Kidney (tissue), 14 donors: ENCODE measurements around the gene MPZL1. TPM values are rescaled to one million over a fixed set of nuclear protein-coding genes. Genes with fewer than 3 reads are reported as not detected.

Source experiments
- DNase-seq, 5 donors: peaks; one replicate each; pipeline ENCODE4 v3.0.0-alpha.2; 2013 to 2020
- FAIRE-seq: peaks from 2 replicates; lab custom pipeline; 2012; peaks lifted over from hg19 to GRCh38; lab: Jason Lieb, UNC
- H3K27ac ChIP-seq, 2 donors: one replicate each; pipeline ENCODE4 v1.7.0; 2013; ENCODE audit warnings: low read depth in 2 of 2, low read length in 2 of 2, inconsistent platforms in 1 of 2
- H3K27me3 ChIP-seq: one replicate; pipeline ENCODE4 v1.7.1; 2013; ENCODE audit warnings: low read length, inconsistent platforms; ENCODE audit not compliant: control insufficient read depth, insufficient read depth
- H3K36me3 ChIP-seq, 3 donors: one replicate each; pipeline versions ENCODE4 v1.7.0 to v1.7.1; 2013; ENCODE audit warnings: low read length in 3 of 3, control low read depth in 1 of 3, inconsistent platforms in 1 of 3; ENCODE audit not compliant: insufficient read depth in 3 of 3, control insufficient read depth in 2 of 3
- H3K4me1 ChIP-seq, 3 donors: one replicate each; pipeline versions ENCODE4 v1.7.0 to v1.7.1; 2013; ENCODE audit warnings: low read length in 3 of 3, inconsistent platforms in 1 of 3, low read depth in 1 of 3; ENCODE audit not compliant: control insufficient read depth in 2 of 3, insufficient read depth in 2 of 3
- H3K4me3 ChIP-seq, 3 donors: one replicate each; pipeline versions ENCODE4 v1.7.0 to v1.8.1; 2013; ENCODE audit warnings: low read length in 3 of 3, control low read depth in 1 of 3, inconsistent platforms in 1 of 3
- H3K9ac ChIP-seq, 3 donors: one replicate each; pipeline versions ENCODE4 v1.7.0 to v1.7.1; 2013; ENCODE audit warnings: low read length in 3 of 3, control low read depth in 1 of 3, inconsistent platforms in 1 of 3
- H3K9me3 ChIP-seq, 3 donors: one replicate each; pipeline versions ENCODE4 v1.7.0 to v1.7.1; 2013; ENCODE audit warnings: low read length in 3 of 3, control low read depth in 1 of 3, inconsistent platforms in 1 of 3; ENCODE audit not compliant: control insufficient read depth in 2 of 3, insufficient read depth in 1 of 3
- intact Hi-C: fragments of 100-400 bp; cut with DNase I; formaldehyde crosslinking; loops from one replicate; pipeline ENCODE4 v1.11.1; 2022
- polyA plus RNA-seq: library from polyadenylated mRNA; stranded (reverse); fragments of 350-450 nt; fragmentation: Illumina TruSeq; extraction: RNeasy Lipid Tissue Mini Kit (QIAGEN cat#74804); gene quantifications from one replicate; pipeline ENCODE4 v1.2.3, GENCODE V29; 2014; ENCODE audit warnings: low read depth, low replicate concordance; ENCODE audit not compliant: insufficient read depth
- total RNA-seq: library from RNA; stranded (reverse); fragmentation: NEBNext Ultra II Directional; extraction: Animal tissue kit (Norgen Biotek cat#: 25700); gene quantifications from one replicate; pipeline ENCODE4 v1.2.1, GENCODE V29; 2021
- TF ChIP-seq, protein P1 (sequence below): IDR thresholded peaks from 3 replicates; pipeline ENCODE4 v1.5.1; 2012; ENCODE audit warnings: mild to moderate bottlenecking, moderate library complexity, borderline replicate concordance; ENCODE audit not compliant: insufficient read depth; ENCODE audit errors: extremely low read depth
- donor health status: control.
- donor health status: control.
- donor health status: control.
- donor health status: control.
- donor health status: control.
- donor health status: DM: yes; HTN: yes; CAD: no.
- donor health status: Normal renal cell carcinoma (clear cell type).

MPZL1 gene
- total and polyA plus RNA-seq, 2 donors from 2014 or later, result 42.1 to 98.3 TPM

DNA sequence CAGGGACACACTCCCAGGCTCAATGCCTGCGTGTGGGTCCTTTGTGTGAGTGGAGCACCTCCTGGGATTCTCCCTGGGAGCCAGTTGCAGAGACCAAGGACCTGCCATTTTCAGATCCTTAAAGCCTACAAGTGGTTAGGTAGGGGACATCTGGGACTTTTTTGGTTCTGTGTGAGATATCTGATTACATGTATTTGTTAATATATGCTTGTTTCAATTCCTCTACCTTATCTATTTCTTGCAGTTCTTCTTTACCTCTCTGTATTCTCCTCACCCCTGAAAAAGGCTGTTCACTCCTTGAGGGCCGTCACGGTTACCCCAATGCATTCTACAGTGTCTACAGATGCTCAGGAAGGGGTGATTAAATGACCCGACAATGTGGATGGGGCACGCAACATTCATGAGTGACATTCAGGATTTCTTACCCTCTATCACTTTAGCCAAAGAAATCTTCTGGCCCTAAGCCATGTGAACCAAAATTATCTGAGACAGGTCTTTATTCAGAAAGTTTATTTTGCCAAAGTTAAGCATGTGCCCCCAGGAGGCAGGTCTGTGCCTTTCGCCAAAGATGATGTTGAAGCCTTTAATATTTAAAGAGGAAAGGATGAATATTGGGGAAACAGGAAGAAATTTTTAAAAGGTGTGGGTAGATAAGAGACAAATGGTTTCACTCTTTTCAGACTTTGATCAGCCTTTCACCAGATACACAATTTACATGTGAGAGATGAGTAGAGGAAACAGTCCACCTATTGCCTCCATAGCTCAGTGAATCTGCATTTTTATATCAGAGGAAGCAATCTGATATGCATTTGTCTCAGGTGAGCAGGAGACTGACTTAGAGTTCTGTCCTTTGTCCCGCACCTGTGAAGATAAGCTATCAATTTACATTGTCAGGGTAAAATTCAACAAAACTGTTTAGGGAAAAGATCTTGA, 44.6 kb upstream of the MPZL1 start:
- no peaks in the 10 kb centered on the region for H3K36me3 ChIP-seq
- DNase-seq (no peak), FAIRE-seq (no peak)
- H3K9ac ChIP-seq, result no peak overlapping the region
- H3K27me3 ChIP-seq, result no peaks in the 10 kb centered on the region
- H3K4me1 ChIP-seq, result peaks cover 0 to 3% (median 0%) of the 10 kb centered on the region in 3 donors
- no peak overlapping the region for H3K27ac ChIP-seq
- H3K4me3 ChIP-seq, result no peak overlapping the region
- TF ChIP-seq, protein P1, sequence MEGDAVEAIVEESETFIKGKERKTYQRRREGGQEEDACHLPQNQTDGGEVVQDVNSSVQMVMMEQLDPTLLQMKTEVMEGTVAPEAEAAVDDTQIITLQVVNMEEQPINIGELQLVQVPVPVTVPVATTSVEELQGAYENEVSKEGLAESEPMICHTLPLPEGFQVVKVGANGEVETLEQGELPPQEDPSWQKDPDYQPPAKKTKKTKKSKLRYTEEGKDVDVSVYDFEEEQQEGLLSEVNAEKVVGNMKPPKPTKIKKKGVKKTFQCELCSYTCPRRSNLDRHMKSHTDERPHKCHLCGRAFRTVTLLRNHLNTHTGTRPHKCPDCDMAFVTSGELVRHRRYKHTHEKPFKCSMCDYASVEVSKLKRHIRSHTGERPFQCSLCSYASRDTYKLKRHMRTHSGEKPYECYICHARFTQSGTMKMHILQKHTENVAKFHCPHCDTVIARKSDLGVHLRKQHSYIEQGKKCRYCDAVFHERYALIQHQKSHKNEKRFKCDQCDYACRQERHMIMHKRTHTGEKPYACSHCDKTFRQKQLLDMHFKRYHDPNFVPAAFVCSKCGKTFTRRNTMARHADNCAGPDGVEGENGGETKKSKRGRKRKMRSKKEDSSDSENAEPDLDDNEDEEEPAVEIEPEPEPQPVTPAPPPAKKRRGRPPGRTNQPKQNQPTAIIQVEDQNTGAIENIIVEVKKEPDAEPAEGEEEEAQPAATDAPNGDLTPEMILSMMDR, result no peak
- H3K9me3 ChIP-seq, result no peaks in the 10 kb centered on the region
- intact Hi-C loops, result no loop called here

DNA sequence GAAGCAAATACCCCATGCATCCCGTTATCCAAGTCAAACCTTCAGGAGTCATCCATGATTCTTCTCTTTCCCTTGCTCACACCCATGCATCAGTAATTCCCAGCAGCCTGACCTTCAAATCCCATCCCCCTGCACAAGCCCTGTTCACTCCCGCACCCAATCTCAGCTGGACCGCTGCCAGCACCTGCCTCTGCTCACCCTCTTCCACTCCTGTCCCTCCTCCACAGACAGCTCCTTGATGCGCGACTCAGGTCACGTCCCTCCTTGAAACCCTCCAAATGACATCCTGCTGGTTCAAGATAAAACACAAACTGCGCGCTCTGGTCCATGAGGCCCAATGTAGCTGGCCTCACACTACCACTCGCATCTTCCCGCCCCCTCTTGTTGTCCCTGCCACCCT, 43.4 kb upstream of the MPZL1 start:
- H3K27ac ChIP-seq, result no peak overlapping the region
- TF ChIP-seq, protein P1, result no peak
- H3K4me1 ChIP-seq, result peaks cover 0 to 3% (median 0%) of the 10 kb centered on the region in 3 donors
- DNase-seq, result peak in 2 of 5 donors; percentile 22 to 53
- no peaks in the 10 kb centered on the region for H3K9me3 ChIP-seq
- H3K36me3 ChIP-seq, result no peaks in the 10 kb centered on the region
- no peak overlapping the region for H3K4me3 ChIP-seq
- no peak overlapping the region for H3K9ac ChIP-seq
- FAIRE-seq, result no peak
- H3K27me3 ChIP-seq, result no peaks in the 10 kb centered on the region
- intact Hi-C loops, result no loop called here

DNA sequence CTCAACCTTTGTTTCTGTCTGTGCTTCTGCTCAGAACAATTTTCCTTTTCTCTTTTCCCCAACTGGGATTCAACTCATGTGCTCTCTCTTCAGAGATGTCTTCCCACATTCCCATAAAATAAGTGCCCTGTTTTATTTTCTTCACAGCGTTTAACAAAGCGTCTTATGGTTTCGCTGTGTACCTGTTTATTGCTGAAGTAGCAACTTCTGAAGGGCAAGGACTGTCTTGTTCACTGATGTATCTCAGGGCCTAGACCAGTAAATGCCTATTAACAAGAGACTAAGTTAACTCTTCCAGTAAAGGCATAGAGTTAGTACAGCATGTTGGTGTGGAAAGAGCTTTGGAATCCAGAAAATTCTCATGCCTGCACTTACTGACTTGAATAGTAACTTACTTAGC, 42.9 kb upstream of the MPZL1 start:
- TF ChIP-seq, protein P1, result no peak
- no peak overlapping the region for H3K4me3 ChIP-seq
- no peak overlapping the region for H3K27ac ChIP-seq
- FAIRE-seq, result no peak
- H3K9me3 ChIP-seq, result no peaks in the 10 kb centered on the region
- no peak for DNase-seq
- no peaks in the 10 kb centered on the region for H3K36me3 ChIP-seq
- intact Hi-C loops, result no loop called here
- no peak overlapping the region for H3K9ac ChIP-seq
- no peaks in the 10 kb centered on the region for H3K27me3 ChIP-seq
- H3K4me1 ChIP-seq, result peaks cover 0 to 3% (median 0%) of the 10 kb centered on the region in 3 donors
